ENCODE measurements around the gene ASXL1.

DNA sequence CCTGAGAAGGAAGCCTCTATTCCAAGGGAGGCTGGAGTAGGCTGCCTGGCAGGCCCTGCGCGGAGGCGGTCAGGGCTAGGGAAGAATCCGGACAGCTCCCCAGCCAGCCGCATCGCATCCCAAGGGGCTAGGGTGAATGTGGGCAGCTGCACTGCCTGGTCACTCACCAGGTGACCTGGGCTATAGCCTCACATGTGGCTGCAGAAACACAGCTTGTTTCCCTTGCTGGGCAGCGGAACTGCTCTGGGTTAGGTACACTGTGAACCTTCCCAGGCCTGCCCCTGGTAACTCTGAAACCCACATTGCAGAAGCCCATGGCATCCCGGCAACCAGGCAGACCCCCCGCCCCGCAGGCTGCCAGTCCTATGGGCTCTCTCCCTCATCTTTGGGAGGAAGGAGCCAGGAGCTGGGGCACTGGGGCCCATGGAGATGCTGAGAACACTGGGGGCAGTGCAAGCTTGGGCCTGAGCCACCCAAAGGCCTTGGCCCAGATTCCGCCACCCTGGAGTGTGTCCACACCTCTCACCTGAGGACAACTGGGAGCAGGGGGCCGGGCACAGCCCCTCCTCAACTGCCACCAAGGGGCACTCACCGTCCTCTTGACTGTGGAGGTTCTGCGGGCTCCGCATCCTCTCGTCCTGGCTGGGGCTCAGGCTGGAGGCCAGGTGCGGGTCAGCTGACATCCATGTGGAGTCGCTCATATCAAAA lies 116.0 kb downstream of the ASXL1 start:
- TF ChIP-seq, protein P1, sequence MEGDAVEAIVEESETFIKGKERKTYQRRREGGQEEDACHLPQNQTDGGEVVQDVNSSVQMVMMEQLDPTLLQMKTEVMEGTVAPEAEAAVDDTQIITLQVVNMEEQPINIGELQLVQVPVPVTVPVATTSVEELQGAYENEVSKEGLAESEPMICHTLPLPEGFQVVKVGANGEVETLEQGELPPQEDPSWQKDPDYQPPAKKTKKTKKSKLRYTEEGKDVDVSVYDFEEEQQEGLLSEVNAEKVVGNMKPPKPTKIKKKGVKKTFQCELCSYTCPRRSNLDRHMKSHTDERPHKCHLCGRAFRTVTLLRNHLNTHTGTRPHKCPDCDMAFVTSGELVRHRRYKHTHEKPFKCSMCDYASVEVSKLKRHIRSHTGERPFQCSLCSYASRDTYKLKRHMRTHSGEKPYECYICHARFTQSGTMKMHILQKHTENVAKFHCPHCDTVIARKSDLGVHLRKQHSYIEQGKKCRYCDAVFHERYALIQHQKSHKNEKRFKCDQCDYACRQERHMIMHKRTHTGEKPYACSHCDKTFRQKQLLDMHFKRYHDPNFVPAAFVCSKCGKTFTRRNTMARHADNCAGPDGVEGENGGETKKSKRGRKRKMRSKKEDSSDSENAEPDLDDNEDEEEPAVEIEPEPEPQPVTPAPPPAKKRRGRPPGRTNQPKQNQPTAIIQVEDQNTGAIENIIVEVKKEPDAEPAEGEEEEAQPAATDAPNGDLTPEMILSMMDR (IDR thresholded peaks at IDR 0.05; ENCODE audit: low read length), result no peak
- TF ChIP-seq EZH2 (IDR thresholded peaks at IDR 0.05; ENCODE audit: borderline replicate concordance, low read length), result no peak
